Right cardiac atrium (tissue), 5 donors: Measurements from ENCODE around the gene ATP6V0D1. TPM values are rescaled to one million over a fixed set of nuclear protein-coding genes. Genes with fewer than 3 reads are reported as not detected.
A peak's percentile ranks its signal among the peaks of the same experiment; 100 is the strongest.

Source experiments
- ATAC-seq, 2 donors: fragments of 200-7000 bp; cut with Tn5 transposase; one replicate each; pipeline versions ENCODE4 v1.8.0 to v1.9.1; 2020; ENCODE audit warnings: moderate library complexity in 2 of 2, mild to moderate bottlenecking in 1 of 2
- DNase-seq, 3 donors: peaks; one replicate each; pipeline ENCODE4 v3.0.0-alpha.2; 2020
- H3K27ac ChIP-seq: one replicate; pipeline ENCODE4 v1.5.1; 2013; ENCODE audit warnings: mild to moderate bottlenecking, low read length, control low read depth, moderate library complexity
- H3K27me3 ChIP-seq: one replicate; pipeline ENCODE4 v1.6.1; 2013; ENCODE audit not compliant: control insufficient read depth, insufficient read depth
- H3K4me1 ChIP-seq: one replicate; pipeline ENCODE4 v1.6.1; 2013; ENCODE audit warnings: low read length; ENCODE audit not compliant: control insufficient read depth, insufficient read depth
- H3K4me3 ChIP-seq: one replicate; pipeline ENCODE4 v1.5.1; 2013; ENCODE audit warnings: low read length, control low read depth
- H3K9me3 ChIP-seq: one replicate; pipeline ENCODE4 v1.6.1; 2013; ENCODE audit warnings: low read length; ENCODE audit not compliant: control insufficient read depth
- WGBS: extraction: QIAGEN DNeasy Blood & Tissue Kit; methylation state at CpG from one replicate; pipeline ENCODE4 v1.1.7; 2013; 5-methylcytosine and 5-hydroxymethylcytosine counted together
- intact Hi-C, 4 donors: fragments of 100-400 bp; cut with DNase I; formaldehyde crosslinking; loops; one replicate each; pipeline versions ENCODE4 v1.11.0 to v1.14.0; 2022 to 2023
- polyA plus RNA-seq: library from polyadenylated mRNA; stranded (reverse); fragments of 200-250 nt; gene quantifications from one replicate; pipeline ENCODE4 v1.2.3, GENCODE V29; 2013
- total RNA-seq, 4 donors: library from RNA; stranded (reverse); fragmentation: NEBNext Ultra II Directional; extraction: Animal tissue kit (Norgen Biotek cat#: 25700); gene quantifications; one replicate each; pipeline ENCODE4 v1.2.1, GENCODE V29; 2021
- donor health status: healthy with polysubstance abuse.
- donor health status: DM: no; HTN: yes; CAD: no.
- donor health status: DM: no; HTN: no; CAD: no.
- donor health status: DM: no; HTN: yes; CAD: no; lungs with severe emphysema.
- donor health status: DM: yes; HTN: yes; CAD: no.

The ATP6V0D1 gene
- total and polyA plus RNA-seq, 5 donors, result 44.6 to 79.4 (median 64.8) TPM

GRCh38 chr16:67474551-67475455 is 6.2 kb downstream of the ATP6V0D1 start:
- H3K4me1 ChIP-seq, result peaks cover 11% of the 10 kb centered on the region
- H3K4me3 ChIP-seq, result no peak overlapping the region
- H3K27me3 ChIP-seq, result no peaks in the 10 kb centered on the region
- peak in 1 of 3 donors; percentile 61 for DNase-seq
- H3K9me3 ChIP-seq, result no peaks in the 10 kb centered on the region
- H3K27ac ChIP-seq, result no peak overlapping the region
- WGBS, result 85% methylated on average over 11 of the region's 11 CpGs
- no peak for ATAC-seq
- intact Hi-C loops, result no loop called here

GRCh38 chr16:67471758-67472384 is 9.1 kb downstream of the ATP6V0D1 start:
- Histone ChIP-seq H3K27me3 (no peaks in the 10 kb centered on the region), H3K27ac (no peak overlapping the region), H3K4me1 (peaks cover 12% of the 10 kb centered on the region), H3K9me3 (no peaks in the 10 kb centered on the region), H3K4me3 (no peak overlapping the region)
- ATAC-seq (no peak), DNase-seq (peak in 1 of 3 donors; percentile 9)
- intact Hi-C loops, result no loop called here
- 96% methylated on average over 6 of the region's 6 CpGs for WGBS

- no peaks in the 10 kb centered on the region for H3K9me3 ChIP-seq
- no peaks in the 10 kb centered on the region for H3K27me3 ChIP-seq
- DNase-seq (peak; percentile 88 to 95 (median 94)), ATAC-seq (peak; percentile 77 to 91)
- WGBS, result 22% methylated on average over 7 of the region's 7 CpGs
- no peak overlapping the region for H3K4me3 ChIP-seq
- no peak overlapping the region for H3K27ac ChIP-seq
- intact Hi-C loops, result no loop called here
- peaks cover 14% of the 10 kb centered on the region for H3K4me1 ChIP-seq
These were observed 10.6 kb downstream of the ATP6V0D1 start for GRCh38 chr16:67470359-67470758.

- DNase-seq (peak in 1 of 3 donors; percentile 31), ATAC-seq (no peak)
- no peak overlapping the region for H3K4me3 ChIP-seq
- H3K4me1 ChIP-seq, result peaks cover 11% of the 10 kb centered on the region
- no peaks in the 10 kb centered on the region for H3K9me3 ChIP-seq
- no peak overlapping the region for H3K27ac ChIP-seq
- 81% methylated on average over 5 of the region's 5 CpGs for WGBS
- intact Hi-C loops, result loop anchor here in 3 of 4 donors (5.0 kb wide), 1 partner anchor 41 kb away; no protein-coding TSS in a partner anchor
- no peaks in the 10 kb centered on the region for H3K27me3 ChIP-seq
These were observed 12.2 kb downstream of the ATP6V0D1 start for GRCh38 chr16:67468731-67469130.

- H3K4me1 ChIP-seq, result peaks cover 11% of the 10 kb centered on the region
These were observed 14.4 kb downstream of the ATP6V0D1 start for GRCh38 chr16:67466581-67466980.

GRCh38 chr16:67464565-67464964 is 16.4 kb downstream of the ATP6V0D1 start:
- ATAC-seq, result no peak
- intact Hi-C loops, result no loop called here
- WGBS, result 84% methylated on average over 2 of the region's 2 CpGs

More at GRCh38 chr16:67466581-67466980, 14.4 kb downstream of the ATP6V0D1 start:
- H3K27ac ChIP-seq, result no peak overlapping the region
- DNase-seq, result peak in 1 of 3 donors; percentile 3
- intact Hi-C loops, result loop anchor here in 3 of 4 donors (5.0 kb wide), 1 partner anchor 39 kb away; no protein-coding TSS in a partner anchor
- H3K4me3 ChIP-seq, result no peak overlapping the region
- H3K27me3 ChIP-seq, result no peaks in the 10 kb centered on the region
- no peaks in the 10 kb centered on the region for H3K9me3 ChIP-seq
- ATAC-seq, result no peak
- WGBS, result 81% methylated on average over 6 of the region's 6 CpGs

GRCh38 chr16:67463691-67464090 is 17.3 kb downstream of the ATP6V0D1 start:
- Histone ChIP-seq H3K27ac (no peak overlapping the region), H3K4me1 (peaks cover 23% of the 10 kb centered on the region), H3K9me3 (no peaks in the 10 kb centered on the region), H3K4me3 (no peak overlapping the region), H3K27me3 (no peaks in the 10 kb centered on the region)
- intact Hi-C loops, result no loop called here
- DNase-seq (peak in 2 of 3 donors; percentile 31), ATAC-seq (no peak)
- WGBS, result 92% methylated on average over 4 of the region's 4 CpGs

More at GRCh38 chr16:67464565-67464964, 16.4 kb downstream of the ATP6V0D1 start:
- H3K9me3 ChIP-seq, result no peaks in the 10 kb centered on the region
- peaks cover 18% of the 10 kb centered on the region for H3K4me1 ChIP-seq
- no peak overlapping the region for H3K4me3 ChIP-seq
- H3K27me3 ChIP-seq, result no peaks in the 10 kb centered on the region
- no peak overlapping the region for H3K27ac ChIP-seq
- DNase-seq, result peak in 2 of 3 donors; percentile 10 to 22

GRCh38 chr16:67463059-67463458 is 17.9 kb downstream of the ATP6V0D1 start:
- Histone ChIP-seq H3K9me3 (no peaks in the 10 kb centered on the region), H3K27ac (no peak overlapping the region), H3K4me1 (peaks cover 29% of the 10 kb centered on the region), H3K27me3 (no peaks in the 10 kb centered on the region), H3K4me3 (no peak overlapping the region)
- WGBS, result 85% methylated on average over 5 of the region's 5 CpGs
- ATAC-seq, result no peak
- DNase-seq, result peak in 2 of 3 donors; percentile 6
- intact Hi-C loops, result no loop called here

- intact Hi-C loops, result no loop called here
- 93% methylated on average over 5 of the region's 5 CpGs for WGBS
- no peak for ATAC-seq
- H3K4me1 ChIP-seq, result peaks cover 37% of the 10 kb centered on the region
- no peak overlapping the region for H3K27ac ChIP-seq
- no peak overlapping the region for H3K4me3 ChIP-seq
- H3K27me3 ChIP-seq, result no peaks in the 10 kb centered on the region
- peak in 1 of 3 donors; percentile 46 for DNase-seq
- no peaks in the 10 kb centered on the region for H3K9me3 ChIP-seq
These were observed 18.7 kb downstream of the ATP6V0D1 start for GRCh38 chr16:67462279-67462655.

- ATAC-seq, result no peak
- WGBS, result 81% methylated on average over 8 of the region's 8 CpGs
- H3K4me1 ChIP-seq, result peaks cover 40% of the 10 kb centered on the region
These were observed 19.2 kb downstream of the ATP6V0D1 start for GRCh38 chr16:67461600-67462278.

More at GRCh38 chr16:67461600-67462278, 19.2 kb downstream of the ATP6V0D1 start:
- Histone ChIP-seq H3K4me3 (no peak overlapping the region), H3K9me3 (no peaks in the 10 kb centered on the region), H3K27ac (no peak overlapping the region), H3K27me3 (no peaks in the 10 kb centered on the region)
- intact Hi-C loops, result no loop called here
- DNase-seq, result peak in 1 of 3 donors; percentile 41
